Muscle of leg (tissue), 11 donors: Measurements from ENCODE around the gene CIDEC. TPM values are rescaled to one million over a fixed set of nuclear protein-coding genes. Genes with fewer than 3 reads are reported as not detected.

Source experiments
- DNase-seq: peaks from one replicate; pipeline ENCODE4 v3.0.0; 2013
- H3K27ac ChIP-seq: one replicate; pipeline ENCODE4 v1.5.1; 2013; ENCODE audit warnings: mild to moderate bottlenecking, low read length, control low read depth
- H3K27me3 ChIP-seq: one replicate; pipeline ENCODE4 v1.6.1; 2013; ENCODE audit warnings: low read length; ENCODE audit not compliant: control insufficient read depth, insufficient read depth
- H3K36me3 ChIP-seq: one replicate; pipeline ENCODE4 v1.6.1; 2013; ENCODE audit warnings: low read length; ENCODE audit not compliant: control insufficient read depth, insufficient read depth
- H3K4me1 ChIP-seq: one replicate; pipeline ENCODE4 v1.6.1; 2013; ENCODE audit warnings: low read length; ENCODE audit not compliant: control insufficient read depth, insufficient read depth
- H3K4me3 ChIP-seq: one replicate; pipeline ENCODE4 v1.5.1; 2013; ENCODE audit warnings: low read length, control low read depth
- H3K9me3 ChIP-seq: replicated peaks from 2 replicates; pipeline ENCODE4 v1.6.1; 2013; ENCODE audit warnings: low read depth, low read length; ENCODE audit not compliant: control insufficient read depth
- WGBS: methylation state at CpG from one replicate; pipeline ENCODE4 v1.1.5; 2013; ENCODE audit warnings: missing lambda C conversion rate; ENCODE audit not compliant: insufficient coverage; 5-methylcytosine and 5-hydroxymethylcytosine counted together
- polyA plus RNA-seq, 8 donors: library from polyadenylated mRNA; unstranded; fragments of 120-200 nt; gene quantifications; one replicate each; pipeline versions ENCODE4 v1.2.1 to v1.2.3, GENCODE V29; 2013; ENCODE audit warnings: inconsistent platforms in 1 of 8, low replicate concordance in 1 of 8; ENCODE audit not compliant: insufficient read length in 8 of 8, insufficient read depth in 1 of 8
- total RNA-seq: library from RNA; stranded (reverse); fragments of 120-200 nt; gene quantifications from one replicate; pipeline ENCODE4 v1.2.4, GENCODE V29; 2013

CIDEC gene
- total and polyA plus RNA-seq, 9 donors, result 0.13 to 4.1 (median 0.34) TPM

DNA sequence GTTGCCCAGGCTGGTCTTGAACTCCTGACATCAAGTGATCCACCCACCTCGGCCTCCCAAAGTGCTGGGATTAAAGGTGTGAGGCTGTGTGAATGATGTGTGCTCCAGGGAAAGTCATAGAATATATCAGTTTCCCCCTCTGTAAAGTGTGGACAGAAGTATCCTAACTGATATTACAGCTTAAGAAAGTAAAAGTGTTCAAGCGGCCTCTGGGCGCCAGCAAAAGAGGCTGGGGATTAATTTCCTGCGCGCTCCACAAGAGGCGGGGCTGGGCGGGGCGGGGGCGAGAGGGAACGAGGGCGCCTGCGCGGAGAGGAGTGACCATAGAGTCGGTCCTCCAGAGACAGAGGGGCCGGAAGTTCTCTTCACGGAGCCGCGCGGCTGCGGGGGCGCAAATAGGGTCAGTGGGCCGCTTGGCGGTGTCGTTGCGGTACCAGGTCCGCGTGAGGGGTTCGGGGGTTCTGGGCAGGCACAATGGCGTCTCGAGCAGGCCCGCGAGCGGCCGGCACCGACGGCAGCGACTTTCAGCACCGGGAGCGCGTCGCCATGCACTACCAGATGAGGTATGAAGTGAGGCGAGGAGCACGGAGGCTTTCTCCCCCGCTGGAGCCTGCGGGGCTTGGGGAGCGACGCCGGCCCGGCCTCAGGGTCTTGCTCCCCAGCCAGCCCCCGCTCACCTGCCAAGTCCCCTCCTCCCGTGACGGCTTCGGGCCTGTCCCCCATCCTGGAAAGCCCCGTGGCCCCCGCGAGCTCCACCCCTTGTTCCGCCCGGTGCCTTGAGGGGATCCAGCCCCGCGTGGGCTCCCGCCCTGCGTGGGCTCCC is 10.4 kb upstream of the CIDEC start, which contains the start of gene JAGN1:
Gene JAGN1, plus strand, starts transcription at position 362 of the 823 bp plus-strand sequence. Its CDS starts 113 bp downstream, at position 475.
- Histone ChIP-seq H3K9me3 (no peaks in the 10 kb centered on the region), H3K4me3 (peak within 1 kb of the TSS; percentile 99), H3K27me3 (no peaks in the 10 kb centered on the region), H3K36me3 (peaks cover 20% of the 10 kb centered on the region), H3K27ac (peak within 1 kb of the TSS; percentile 93), H3K4me1 (peaks cover 5% of the 10 kb centered on the region)
- WGBS, result under 1% methylated on average over 57 of the region's 62 CpGs
- DNase-seq, result peak; percentile 95

DNA sequence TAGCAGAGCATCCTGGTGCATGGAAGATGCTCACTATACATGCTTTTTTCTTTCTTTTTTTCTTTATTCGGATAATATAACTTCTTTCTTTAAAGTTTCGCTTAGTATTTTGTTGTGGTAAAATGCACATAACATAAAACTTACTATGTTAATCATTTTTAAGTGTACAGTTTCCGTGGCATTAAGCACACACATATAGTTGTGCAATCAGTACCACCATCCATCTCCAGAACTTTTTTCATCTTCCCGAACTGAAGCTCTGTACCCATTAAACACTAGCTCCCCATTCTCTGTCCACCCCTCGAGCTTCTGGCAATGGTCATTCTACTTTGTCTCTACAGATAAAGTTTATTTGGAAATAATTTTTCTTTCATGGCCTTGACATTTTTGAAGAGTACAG is 9.4 kb upstream of the CIDEC start:
- WGBS, result no CpG with 5 or more reads among the region's 5 CpGs

DNA sequence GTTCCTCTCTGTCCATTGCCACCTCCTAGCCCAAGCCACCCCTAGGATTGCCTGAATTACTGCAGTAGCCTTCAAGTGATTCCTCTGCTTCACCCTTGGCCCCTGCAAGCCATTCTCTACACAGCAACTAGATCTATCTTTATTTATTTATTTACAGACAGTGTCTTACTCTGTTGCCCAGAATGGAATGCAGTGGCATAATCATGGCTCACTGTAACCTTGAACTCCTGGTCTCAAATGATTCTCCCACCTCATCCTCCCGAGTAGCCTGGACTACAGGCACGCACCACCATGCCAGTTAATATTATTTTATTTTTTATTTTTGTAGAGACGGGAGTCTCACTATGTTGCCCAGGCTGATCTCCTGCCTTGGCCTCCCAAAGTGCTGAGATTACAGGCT is 8.5 kb upstream of the CIDEC start:
- no peaks in the 10 kb centered on the region for H3K27me3 ChIP-seq
- DNase-seq, result no peak
- no CpG with 5 or more reads among the region's 3 CpGs for WGBS
- H3K4me3 ChIP-seq, result no peak overlapping the region
- peaks cover 7% of the 10 kb centered on the region for H3K4me1 ChIP-seq
- H3K36me3 ChIP-seq, result peaks cover 16% of the 10 kb centered on the region
- H3K9me3 ChIP-seq, result no peaks in the 10 kb centered on the region
- no peak overlapping the region for H3K27ac ChIP-seq

More for the DNA sequence above, 9.4 kb upstream of the CIDEC start:
- Histone ChIP-seq H3K9me3 (no peaks in the 10 kb centered on the region), H3K4me3 (no peak overlapping the region), H3K36me3 (peaks cover 18% of the 10 kb centered on the region), H3K27me3 (no peaks in the 10 kb centered on the region), H3K27ac (no peak overlapping the region), H3K4me1 (peaks cover 5% of the 10 kb centered on the region)
- no peak for DNase-seq

DNA sequence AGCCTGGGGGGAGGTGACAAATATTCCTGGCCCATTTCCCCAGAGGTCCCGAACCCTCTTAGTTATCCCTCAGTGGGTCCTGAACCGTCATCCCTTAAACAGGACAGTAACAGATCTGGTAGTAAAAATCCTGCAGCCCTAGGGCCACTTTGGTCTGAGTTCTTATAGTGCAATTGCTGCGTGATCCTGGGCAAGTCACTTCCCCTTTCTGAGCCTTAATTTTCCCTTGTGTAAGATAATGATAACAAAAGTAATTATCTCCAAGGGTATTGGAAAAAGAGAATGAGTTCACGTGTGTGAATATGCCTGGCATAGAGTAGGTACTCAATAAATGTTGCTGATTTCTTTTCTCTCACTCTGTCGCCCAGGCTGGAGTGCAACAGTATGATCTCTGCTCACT is 7.4 kb upstream of the CIDEC start:
- DNase-seq, result no peak
- Histone ChIP-seq H3K4me3 (no peak overlapping the region), H3K9me3 (no peaks in the 10 kb centered on the region), H3K27ac (no peak overlapping the region), H3K27me3 (no peaks in the 10 kb centered on the region), H3K4me1 (peaks cover 7% of the 10 kb centered on the region), H3K36me3 (peaks cover 5% of the 10 kb centered on the region)
- WGBS, result no CpG with 5 or more reads among the region's 5 CpGs

DNA sequence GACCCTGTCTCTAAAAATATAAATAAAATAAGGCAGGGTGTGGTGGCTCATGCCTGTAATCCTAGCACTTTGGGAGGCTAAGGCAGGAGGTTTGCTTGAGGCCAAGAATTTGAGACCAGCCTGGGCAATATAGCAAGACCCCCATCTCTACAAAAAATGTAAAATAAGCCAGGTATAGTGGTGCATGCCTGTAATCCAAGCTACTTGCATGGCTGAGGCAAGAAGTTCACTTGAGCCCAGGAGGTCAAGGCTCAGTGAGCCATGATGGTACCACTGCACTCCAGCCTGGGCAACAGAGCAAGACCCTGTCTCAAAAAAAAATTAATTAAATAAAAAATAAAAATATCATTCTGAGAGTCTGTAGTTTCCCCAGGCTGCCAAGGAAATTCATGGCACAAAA is 6.3 kb upstream of the CIDEC start:
- DNase-seq, result no peak
- Histone ChIP-seq H3K4me3 (no peak overlapping the region), H3K9me3 (no peaks in the 10 kb centered on the region), H3K36me3 (no peaks in the 10 kb centered on the region), H3K27me3 (no peaks in the 10 kb centered on the region), H3K27ac (no peak overlapping the region), H3K4me1 (peaks cover 4% of the 10 kb centered on the region)

DNA sequence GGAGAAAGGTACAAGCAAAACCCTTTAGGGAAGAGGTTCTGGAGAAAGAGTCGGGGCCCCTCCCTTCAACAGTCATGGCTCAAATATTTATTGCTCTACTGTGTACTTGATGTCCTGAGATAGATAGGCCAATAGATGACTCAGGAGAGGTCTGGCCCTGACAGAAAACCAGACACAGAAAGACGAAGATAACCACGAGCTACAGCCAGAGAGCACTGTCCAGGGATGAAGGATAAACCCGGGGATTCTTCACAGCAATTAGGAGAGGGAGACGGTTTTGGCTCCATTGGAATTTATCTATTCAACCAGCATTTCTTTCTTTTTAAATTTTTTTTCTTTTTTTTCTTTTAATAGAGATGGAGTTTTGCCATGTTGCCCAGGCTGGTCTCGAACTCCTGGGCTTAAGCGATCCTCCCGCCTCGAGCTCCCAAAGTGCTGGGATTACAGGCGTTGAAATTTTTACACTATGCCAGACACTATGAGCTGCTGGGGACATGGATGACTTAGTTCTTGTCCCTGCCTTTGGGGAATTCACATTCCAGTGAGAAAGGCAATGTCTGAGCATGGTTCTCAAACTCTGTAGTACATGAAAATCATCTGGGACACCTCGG is 4.6 kb upstream of the CIDEC start:
- WGBS, result no CpG with 5 or more reads among the region's 11 CpGs
- H3K27ac ChIP-seq, result no peak overlapping the region
- no peaks in the 10 kb centered on the region for H3K9me3 ChIP-seq
- no peaks in the 10 kb centered on the region for H3K36me3 ChIP-seq
- H3K4me3 ChIP-seq, result no peak overlapping the region
- DNase-seq, result no peak
- no peaks in the 10 kb centered on the region for H3K27me3 ChIP-seq
- peaks cover 2% of the 10 kb centered on the region for H3K4me1 ChIP-seq

DNA sequence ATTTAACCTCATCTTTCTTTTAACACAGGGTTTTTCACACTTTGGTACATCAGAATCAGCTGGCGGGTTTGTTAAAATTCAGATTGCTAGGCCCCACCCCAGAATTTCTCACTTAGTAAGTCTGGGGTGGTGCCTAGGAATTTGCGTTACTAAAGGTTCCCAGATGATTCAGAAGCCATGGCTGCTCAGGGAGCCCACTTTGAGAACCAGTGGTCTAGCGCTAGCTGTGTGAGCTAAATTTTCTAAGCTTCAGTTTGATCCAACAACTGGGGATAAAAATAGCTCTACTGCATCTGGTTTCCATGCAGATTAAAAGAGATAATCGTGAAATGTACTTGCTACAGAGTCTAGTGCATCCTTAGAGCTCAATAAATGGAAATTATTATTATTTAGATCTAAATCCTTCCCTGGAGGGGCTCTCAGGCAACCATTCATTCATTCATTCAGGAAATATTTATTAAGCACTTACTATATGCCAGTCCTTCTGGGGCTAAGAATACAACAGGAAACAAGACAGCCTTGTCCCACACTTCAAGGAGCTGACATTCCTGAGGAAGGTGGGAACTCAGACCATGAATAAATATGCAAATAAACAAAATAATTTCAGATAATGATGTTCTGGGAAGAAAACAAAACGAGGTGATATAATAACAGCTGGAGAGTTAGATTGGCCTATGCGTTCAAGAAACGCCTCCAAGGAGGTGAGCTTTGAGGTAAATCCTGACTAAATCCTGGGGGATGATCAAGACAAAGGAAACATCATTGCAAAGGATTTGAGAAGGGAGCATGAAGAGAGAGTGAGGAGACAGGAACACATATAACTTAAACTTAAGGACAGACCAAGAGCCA is 3.9 kb upstream of the CIDEC start:
- Histone ChIP-seq H3K9me3 (no peaks in the 10 kb centered on the region), H3K4me3 (no peak overlapping the region), H3K36me3 (no peaks in the 10 kb centered on the region), H3K4me1 (peaks cover 2% of the 10 kb centered on the region), H3K27me3 (no peaks in the 10 kb centered on the region), H3K27ac (no peak overlapping the region)
- DNase-seq, result peak; percentile 46
- 64% methylated on average over 5 of the region's 7 CpGs for WGBS

DNA sequence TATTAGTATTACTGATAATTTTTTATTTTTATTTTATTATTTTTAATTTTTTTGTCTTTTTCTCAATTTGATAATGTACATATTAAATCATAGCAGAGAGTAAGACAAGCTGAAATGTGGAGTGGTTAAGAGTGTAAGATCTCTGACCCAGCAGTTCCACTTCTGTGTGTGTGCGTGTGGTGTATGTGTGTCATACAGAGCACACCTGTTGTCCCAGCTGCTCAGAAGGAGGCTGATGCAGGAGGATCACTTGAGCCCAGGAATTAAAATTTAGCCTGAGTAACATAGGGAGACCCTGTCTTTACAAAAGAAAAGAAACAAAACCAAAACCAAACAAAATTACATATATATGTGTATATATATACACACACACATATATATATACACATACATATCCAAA is 1.4 kb upstream of the CIDEC start:
- no peak overlapping the region for H3K4me3 ChIP-seq
- peak; percentile 60 for DNase-seq
- no peak overlapping the region for H3K27ac ChIP-seq
- no peaks in the 10 kb centered on the region for H3K36me3 ChIP-seq
- peaks cover 2% of the 10 kb centered on the region for H3K4me1 ChIP-seq
- H3K27me3 ChIP-seq, result no peaks in the 10 kb centered on the region
- no CpG with 5 or more reads among the region's 1 CpG for WGBS
- H3K9me3 ChIP-seq, result no peaks in the 10 kb centered on the region

DNA sequence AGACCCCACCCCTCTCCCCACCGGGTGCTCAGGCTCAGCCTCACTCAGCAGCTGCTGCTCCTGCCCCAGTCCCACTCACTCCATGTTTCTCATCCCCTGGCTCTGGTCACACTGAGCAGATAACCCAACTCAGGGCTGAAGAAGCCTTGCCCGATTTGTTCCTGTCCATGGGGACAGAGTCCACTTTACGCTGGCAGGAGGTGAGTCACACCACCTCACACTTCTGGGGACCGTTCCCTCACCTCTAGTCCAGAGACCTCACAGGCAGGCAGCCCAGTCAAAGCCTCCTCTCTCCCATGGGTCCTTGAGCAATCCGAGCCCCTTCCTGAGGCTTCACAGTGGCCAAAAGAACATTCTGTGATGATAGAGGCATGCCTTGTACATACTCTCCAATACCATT is 1.4 kb downstream of the CIDEC start:
- WGBS, result 42% methylated on average over 3 of the region's 5 CpGs
- Histone ChIP-seq H3K27me3 (no peaks in the 10 kb centered on the region), H3K4me1 (peaks cover 2% of the 10 kb centered on the region), H3K36me3 (no peaks in the 10 kb centered on the region), H3K4me3 (no peak overlapping the region), H3K9me3 (no peaks in the 10 kb centered on the region), H3K27ac (no peak overlapping the region)
- no peak for DNase-seq

DNA sequence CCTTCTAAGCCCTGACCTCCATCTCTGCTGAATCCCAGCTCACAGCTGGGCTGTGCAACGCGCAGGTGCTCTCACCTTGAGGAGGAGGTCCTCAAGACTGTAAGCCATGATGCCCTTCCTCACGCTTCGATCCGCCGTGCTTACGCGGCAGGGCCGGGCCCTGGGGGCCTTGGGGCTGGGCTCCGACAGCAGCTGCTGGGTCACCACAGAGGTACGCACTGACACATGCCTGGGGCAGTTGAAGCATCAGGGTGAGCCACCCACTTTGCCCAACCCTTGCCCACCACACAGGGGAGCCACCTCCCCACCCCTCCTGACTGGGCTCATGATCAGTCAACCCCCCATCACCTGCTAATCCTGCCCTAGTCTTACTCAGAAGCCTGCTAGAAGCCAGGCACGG is 3.1 kb downstream of the CIDEC start:
- no peaks in the 10 kb centered on the region for H3K9me3 ChIP-seq
- WGBS, result 85% methylated on average over 11 of the region's 12 CpGs
- H3K36me3 ChIP-seq, result no peaks in the 10 kb centered on the region
- H3K4me1 ChIP-seq, result no peaks in the 10 kb centered on the region
- H3K27ac ChIP-seq, result no peak overlapping the region
- DNase-seq, result no peak
- no peaks in the 10 kb centered on the region for H3K27me3 ChIP-seq
- no peak overlapping the region for H3K4me3 ChIP-seq
